Measurements from ENCODE around the gene CCSER1. TPM values are rescaled to one million over a fixed set of nuclear protein-coding genes. Genes with fewer than 3 reads are reported as not detected.

Gene CCSER1
- polyA plus RNA-seq, 3 donors = 0.09 to 0.75 (median 0.13) TPM

DNA sequence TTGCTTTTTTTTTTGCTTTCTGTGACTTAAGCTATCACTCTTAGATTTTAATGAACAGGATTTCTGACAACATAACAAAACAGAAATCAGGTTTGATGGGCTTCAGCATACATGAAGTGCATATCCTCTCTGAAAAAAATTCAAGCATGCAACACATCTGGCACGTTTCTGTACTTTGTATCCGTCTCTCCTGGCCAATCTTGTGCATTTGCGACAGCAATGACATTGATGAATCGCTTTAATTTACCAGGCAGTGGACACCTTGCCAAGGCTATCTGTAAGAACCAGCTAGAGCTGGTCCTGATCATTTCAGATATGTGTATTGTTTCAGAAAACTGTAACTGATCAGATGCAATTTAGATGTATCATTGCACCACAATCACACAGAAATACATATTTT is 93.3 kb downstream of the CCSER1 start:
- no peaks in the 10 kb centered on the region for H3K36me3 Mint-ChIP-seq
- H3K36me3 ChIP-seq (replicated peaks in 1 of 2; ENCODE audit: control insufficient read depth in 1 of 2, insufficient read depth in 2 of 2, low read length in 2 of 2) = no peaks in the 10 kb centered on the region
- H2AFZ ChIP-seq (ENCODE audit: insufficient read depth, low read depth, low read length, poor library complexity, severe bottlenecking) = no peak overlapping the region
- H3K27ac ChIP-seq (ENCODE audit: low read depth in 1 of 2, low read length in 2 of 2) = no peak overlapping the region
- H3K4me3 ChIP-seq (replicated peaks in 1 of 3; ENCODE audit: low read depth in 2 of 3, low read length in 3 of 3) = no peak overlapping the region
- H3K4me3 Mint-ChIP-seq = no peak overlapping the region
- H4K20me1 ChIP-seq (ENCODE audit: insufficient read depth, low read length) = no peaks in the 10 kb centered on the region
- WGBS (ENCODE audit: insufficient coverage) = 95% methylated on average over 4 of the region's 4 CpGs
- H3K9ac ChIP-seq (ENCODE audit: insufficient read depth, low read length, poor library complexity, severe bottlenecking) = no peak overlapping the region
- no peak overlapping the region for H3K27ac Mint-ChIP-seq
- no peaks in the 10 kb centered on the region for H3K4me1 ChIP-seq (ENCODE audit: control insufficient read depth in 1 of 2, insufficient read depth in 2 of 2, low read length in 2 of 2)
- H3K79me2 ChIP-seq (ENCODE audit: insufficient read depth, low read length) = no peaks in the 10 kb centered on the region
- TF ChIP-seq, protein P1, sequence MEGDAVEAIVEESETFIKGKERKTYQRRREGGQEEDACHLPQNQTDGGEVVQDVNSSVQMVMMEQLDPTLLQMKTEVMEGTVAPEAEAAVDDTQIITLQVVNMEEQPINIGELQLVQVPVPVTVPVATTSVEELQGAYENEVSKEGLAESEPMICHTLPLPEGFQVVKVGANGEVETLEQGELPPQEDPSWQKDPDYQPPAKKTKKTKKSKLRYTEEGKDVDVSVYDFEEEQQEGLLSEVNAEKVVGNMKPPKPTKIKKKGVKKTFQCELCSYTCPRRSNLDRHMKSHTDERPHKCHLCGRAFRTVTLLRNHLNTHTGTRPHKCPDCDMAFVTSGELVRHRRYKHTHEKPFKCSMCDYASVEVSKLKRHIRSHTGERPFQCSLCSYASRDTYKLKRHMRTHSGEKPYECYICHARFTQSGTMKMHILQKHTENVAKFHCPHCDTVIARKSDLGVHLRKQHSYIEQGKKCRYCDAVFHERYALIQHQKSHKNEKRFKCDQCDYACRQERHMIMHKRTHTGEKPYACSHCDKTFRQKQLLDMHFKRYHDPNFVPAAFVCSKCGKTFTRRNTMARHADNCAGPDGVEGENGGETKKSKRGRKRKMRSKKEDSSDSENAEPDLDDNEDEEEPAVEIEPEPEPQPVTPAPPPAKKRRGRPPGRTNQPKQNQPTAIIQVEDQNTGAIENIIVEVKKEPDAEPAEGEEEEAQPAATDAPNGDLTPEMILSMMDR (IDR thresholded peaks at IDR 0.05) = no peak
- no peak for DNase-seq
- H3K27me3 ChIP-seq (ENCODE audit: control insufficient read depth in 2 of 2, insufficient read depth in 2 of 2, low read length in 2 of 2) = no peaks in the 10 kb centered on the region
- H3K9me3 Mint-ChIP-seq = peaks cover 0 to 2% (median 0%) of the 10 kb centered on the region in 7 donors
- no peaks in the 10 kb centered on the region for H3K4me1 Mint-ChIP-seq
- H3K9me3 ChIP-seq (replicated peaks in 1 of 2; ENCODE audit: control insufficient read depth in 1 of 2, insufficient read depth in 1 of 2, low read length in 2 of 2) = no peaks in the 10 kb centered on the region
- intact Hi-C loops (cut with micrococcal nuclease) = no loop called here
- no peak overlapping the region for H3K4me2 ChIP-seq (replicated peaks; ENCODE audit: extremely low read depth, low read length, poor library complexity, severe bottlenecking)
- peaks cover 0 to 2% (median 0%) of the 10 kb centered on the region in 3 donors for H3K27me3 Mint-ChIP-seq (ENCODE audit: low read depth in 3 of 3)

DNA sequence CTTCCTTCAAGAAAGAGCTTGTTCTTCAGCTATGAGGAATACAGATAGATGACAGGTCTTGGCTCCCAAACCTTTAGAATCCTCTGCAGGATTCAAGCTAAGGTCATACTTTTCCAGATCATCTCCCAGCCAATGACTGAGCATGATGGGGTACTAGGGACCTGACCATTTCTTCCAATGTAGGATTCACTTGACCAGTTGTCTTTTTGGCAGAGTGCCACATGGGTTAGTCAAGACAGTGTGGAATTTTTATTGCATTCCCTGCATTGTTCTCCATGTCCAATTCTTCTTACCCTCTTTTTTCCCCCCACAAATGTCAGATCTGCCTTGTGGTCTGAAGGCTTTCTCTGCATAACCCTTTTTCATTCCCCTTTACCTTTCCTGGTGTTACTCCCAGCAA is 99.5 kb downstream of the CCSER1 start:
- Mint-ChIP-seq H3K27me3 (ENCODE audit: low read depth in 3 of 3) (peaks cover 0 to 2% (median 0%) of the 10 kb centered on the region in 3 donors), H3K36me3 (no peaks in the 10 kb centered on the region)

More for the DNA sequence above, 99.5 kb downstream of the CCSER1 start:
- Histone ChIP-seq H4K20me1 (ENCODE audit: insufficient read depth, low read length) (no peaks in the 10 kb centered on the region), H3K4me1 (ENCODE audit: control insufficient read depth in 1 of 2, insufficient read depth in 2 of 2, low read length in 2 of 2) (no peaks in the 10 kb centered on the region), H3K4me2 (replicated peaks; ENCODE audit: extremely low read depth, low read length, poor library complexity, severe bottlenecking) (no peak overlapping the region), H3K4me3 (replicated peaks in 1 of 3; ENCODE audit: low read depth in 2 of 3, low read length in 3 of 3) (no peak overlapping the region), H3K9me3 (replicated peaks in 1 of 2; ENCODE audit: control insufficient read depth in 1 of 2, insufficient read depth in 1 of 2, low read length in 2 of 2) (peaks cover 0 to 5% of the 10 kb centered on the region in 2 donors), H3K79me2 (ENCODE audit: insufficient read depth, low read length) (no peaks in the 10 kb centered on the region), H3K27ac (ENCODE audit: low read depth in 1 of 2, low read length in 2 of 2) (no peak overlapping the region), H3K27me3 (ENCODE audit: control insufficient read depth in 2 of 2, insufficient read depth in 2 of 2, low read length in 2 of 2) (no peaks in the 10 kb centered on the region), H3K36me3 (replicated peaks in 1 of 2; ENCODE audit: control insufficient read depth in 1 of 2, insufficient read depth in 2 of 2, low read length in 2 of 2) (no peaks in the 10 kb centered on the region), H2AFZ (ENCODE audit: insufficient read depth, low read depth, low read length, poor library complexity, severe bottlenecking) (no peak overlapping the region), H3K9ac (ENCODE audit: insufficient read depth, low read length, poor library complexity, severe bottlenecking) (no peak overlapping the region)
- no peaks in the 10 kb centered on the region for H3K4me1 Mint-ChIP-seq
- H3K9me3 Mint-ChIP-seq = peaks cover 7 to 25% (median 16%) of the 10 kb centered on the region in 7 donors
- intact Hi-C loops (cut with micrococcal nuclease) = no loop called here
- TF ChIP-seq, protein P1 (IDR thresholded peaks at IDR 0.05) = no peak
- H3K4me3 Mint-ChIP-seq = no peak overlapping the region
- no peak overlapping the region for H3K27ac Mint-ChIP-seq
- no peak for DNase-seq

All from CD14-positive monocyte (primary cell).